ENCODE measurements around the gene NFATC1. TPM values are rescaled to one million over a fixed set of nuclear protein-coding genes. Genes with fewer than 3 reads are reported as not detected.

NFATC1 gene
- total RNA-seq, 4 donors from 2014 or later: 0.79 to 4.8 (median 2.6) TPM

DNA sequence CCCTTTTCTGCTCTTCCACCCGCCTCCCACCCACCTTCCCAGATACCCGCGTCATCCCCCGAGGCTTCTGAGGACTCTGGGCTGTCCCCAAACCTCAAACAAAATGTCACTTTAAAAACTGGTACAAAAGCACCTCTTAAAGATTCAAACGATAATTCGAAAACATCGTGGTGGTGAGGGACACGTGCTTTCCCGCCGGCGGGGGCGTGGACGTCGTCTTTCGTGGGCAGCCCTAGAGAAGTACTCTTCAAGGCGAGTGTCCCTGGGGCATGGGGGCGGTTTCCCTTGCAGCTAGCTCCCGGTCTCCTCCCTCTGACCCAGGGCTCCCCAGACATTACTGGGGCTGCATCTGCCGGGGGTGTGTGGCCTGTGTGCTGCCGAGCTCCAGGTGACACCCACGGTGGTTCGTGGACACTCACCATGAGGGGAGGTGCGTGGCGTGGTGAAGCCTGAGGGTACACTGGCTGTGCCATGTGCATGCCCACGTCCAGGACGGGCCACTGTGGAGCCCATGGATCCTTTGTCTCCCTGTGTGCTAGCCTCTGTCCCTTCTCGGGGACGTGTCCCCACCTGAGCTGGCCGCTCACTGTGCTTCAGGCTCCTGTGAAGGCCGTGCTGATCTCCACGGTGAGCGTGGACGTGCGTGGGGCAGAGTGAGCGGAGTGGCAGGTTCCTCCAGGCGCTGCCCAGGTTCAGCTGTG is 117.8 kb downstream of the NFATC1 start:
- no peak for DNase-seq
- WGBS, 2 donors: 87 to 92% methylated on average over 13 to 27 of the region's 36 CpGs
- Histone ChIP-seq H3K4me1 (peaks cover 0 to 2% (median 0%) of the 10 kb centered on the region in 3 donors), H3K27ac (no peak overlapping the region), H3K4me3 (no peak overlapping the region), H3K9me3 (no peaks in the 10 kb centered on the region), H3K36me3 (peaks cover 0 to 11% (median 0%) of the 10 kb centered on the region in 3 donors), H3K27me3 (peaks cover 0 to under 1% (median 0%) of the 10 kb centered on the region in 4 donors)
- intact Hi-C loops (cut with DNase I): no loop called here
- TF ChIP-seq CTCF (IDR thresholded peaks at IDR 0.05): no peak
- no peak for TF ChIP-seq POLR2A (IDR thresholded peaks at IDR 0.05)

- intact Hi-C loops (cut with DNase I): no loop called here
- 84 to 90% methylated on average over 5 of the region's 8 CpGs for WGBS, 2 donors
- no peak for TF ChIP-seq CTCF (IDR thresholded peaks at IDR 0.05)
- no peak for TF ChIP-seq POLR2A (IDR thresholded peaks at IDR 0.05)
- H3K27me3 ChIP-seq: no peaks in the 10 kb centered on the region
- H3K27ac ChIP-seq: no peak overlapping the region
- no peak for DNase-seq
- no peaks in the 10 kb centered on the region for H3K4me1 ChIP-seq
- H3K4me3 ChIP-seq: no peak overlapping the region
- peaks cover 0 to 11% (median 0%) of the 10 kb centered on the region in 3 donors for H3K36me3 ChIP-seq
- no peaks in the 10 kb centered on the region for H3K9me3 ChIP-seq
Measured at GRCh38 chr18:79515331-79515730, 119.6 kb downstream of the NFATC1 start.

GRCh38 chr18:79515944-79516351 is 120.2 kb downstream of the NFATC1 start:
- intact Hi-C loops (cut with DNase I): no loop called here
- no peak overlapping the region for H3K27ac ChIP-seq
- 82 to 85% methylated on average over 17 of the region's 22 CpGs for WGBS, 2 donors
- H3K4me3 ChIP-seq: no peak overlapping the region
- no peaks in the 10 kb centered on the region for H3K4me1 ChIP-seq
- DNase-seq: no peak
- H3K36me3 ChIP-seq: peaks cover 0 to 11% (median 0%) of the 10 kb centered on the region in 3 donors
- no peaks in the 10 kb centered on the region for H3K9me3 ChIP-seq
- no peaks in the 10 kb centered on the region for H3K27me3 ChIP-seq
- no peak for TF ChIP-seq CTCF (IDR thresholded peaks at IDR 0.05)

GRCh38 chr18:79516441-79516931 is 120.8 kb downstream of the NFATC1 start:
- Histone ChIP-seq H3K9me3 (no peaks in the 10 kb centered on the region), H3K27ac (no peak overlapping the region), H3K36me3 (peaks cover 0 to 11% (median 0%) of the 10 kb centered on the region in 3 donors), H3K27me3 (no peaks in the 10 kb centered on the region), H3K4me1 (no peaks in the 10 kb centered on the region), H3K4me3 (no peak overlapping the region)
- 88 to 90% methylated on average over 19 to 20 of the region's 20 CpGs for WGBS, 2 donors
- no peak for DNase-seq
- TF ChIP-seq CTCF (IDR thresholded peaks at IDR 0.05) (no peak), POLR2A (IDR thresholded peaks at IDR 0.05) (no peak)
- intact Hi-C loops (cut with DNase I): no loop called here

- intact Hi-C loops (cut with DNase I): no loop called here
- Histone ChIP-seq H3K4me3 (no peak overlapping the region), H3K27ac (no peak overlapping the region), H3K9me3 (no peaks in the 10 kb centered on the region), H3K36me3 (peaks cover 0 to 9% (median 0%) of the 10 kb centered on the region in 3 donors), H3K27me3 (no peaks in the 10 kb centered on the region), H3K4me1 (no peaks in the 10 kb centered on the region)
- WGBS, 2 donors: 50 to 60% methylated on average over 13 of the region's 13 CpGs
- TF ChIP-seq CTCF (IDR thresholded peaks at IDR 0.05) (no peak), POLR2A (IDR thresholded peaks at IDR 0.05) (no peak)
- no peak for DNase-seq
Measured at GRCh38 chr18:79517341-79517740, 121.6 kb downstream of the NFATC1 start.

All from esophagus squamous epithelium (tissue), 5 donors.